ENCODE results near the gene S1PR5.

S1PR5 gene

GRCh38 chr19:10517361-10517759, at the start of gene S1PR5:
S1PR5 (minus strand) TSS chr19:10517447; CDS start chr19:10515011, 2,436 bp downstream.
- H3K4me3 ChIP-seq (ENCODE audit: low read depth, low read length), result no peak within 1 kb of the TSS
- no peak for DNase-seq (ENCODE audit: low read depth)
- no peak for TF ChIP-seq CTCF (IDR thresholded peaks at IDR 0.05; ENCODE audit: control insufficient read depth, extremely low read depth, insufficient read depth)

- no peak for DNase-seq (ENCODE audit: low read depth)
- no peak for TF ChIP-seq CTCF (IDR thresholded peaks at IDR 0.05; ENCODE audit: control insufficient read depth, extremely low read depth, insufficient read depth)
- no peak overlapping the region; the same call in 1 of the 2 replicates for H3K4me3 ChIP-seq (ENCODE audit: low read depth, low read length)
Measured at GRCh38 chr19:10566658-10567410, 49.6 kb upstream of the S1PR5 start.

GRCh38 chr19:10566408-10566657, 49.1 kb upstream of the S1PR5 start:
- TF ChIP-seq CTCF (IDR thresholded peaks at IDR 0.05; ENCODE audit: control insufficient read depth, extremely low read depth, insufficient read depth), result no peak
- no peak for DNase-seq (ENCODE audit: low read depth)
- peak overlapping the region; percentile 95 for H3K4me3 ChIP-seq (ENCODE audit: low read depth, low read length)

GRCh38 chr19:10565567-10566407, 48.5 kb upstream of the S1PR5 start, which contains the start of gene KRI1:
KRI1 (minus strand) TSS chr19:10566010; CDS start chr19:10565999, 11 bp downstream.
- H3K4me3 ChIP-seq (ENCODE audit: low read depth, low read length), result peak within 1 kb of the TSS; percentile 95
- peak; percentile 76 for DNase-seq (ENCODE audit: low read depth)
- peak; percentile 28; the same call in 1 of the 2 replicates for TF ChIP-seq CTCF (IDR thresholded peaks at IDR 0.05; ENCODE audit: control insufficient read depth, extremely low read depth, insufficient read depth)

- peak overlapping the region; percentile 95 for H3K4me3 ChIP-seq (ENCODE audit: low read depth, low read length)
- TF ChIP-seq CTCF (IDR thresholded peaks at IDR 0.05; ENCODE audit: control insufficient read depth, extremely low read depth, insufficient read depth), result peak; percentile 51
- no peak for DNase-seq (ENCODE audit: low read depth)
Measured at GRCh38 chr19:10565028-10565566, 47.9 kb upstream of the S1PR5 start.

- H3K4me3 ChIP-seq (ENCODE audit: low read depth, low read length), result no peak overlapping the region
- TF ChIP-seq CTCF (IDR thresholded peaks at IDR 0.05; ENCODE audit: control insufficient read depth, extremely low read depth, insufficient read depth), result no peak
- no peak for DNase-seq (ENCODE audit: low read depth)
Measured at GRCh38 chr19:10562609-10563008, 45.4 kb upstream of the S1PR5 start.
